Uterus (tissue), 2 donors: ENCODE measurements around the gene PLEKHG7.

Experiments used
- POLR2A ChIP-seq, 2 donors: fragments of 450-650 bp; IDR thresholded peaks; one replicate each; pipeline ENCODE4 v1.6.1; 2016; ENCODE audit warnings: antibody characterized with exemption in 2 of 2, mild to moderate bottlenecking in 1 of 2, moderate library complexity in 1 of 2
- TF ChIP-seq, protein P1 (sequence below), 4 experiments: fragments of 200-600 bp in 2 of 4; fragments of 450-650 bp in 2 of 4; sonication (generic) in 2 of 4; IDR thresholded peaks; one replicate each; pipeline ENCODE4 v1.5.1; 2016 to 2019; ENCODE audit warnings: antibody characterized with exemption in 4 of 4, mild to moderate bottlenecking in 2 of 4, moderate library complexity in 1 of 4

DNA sequence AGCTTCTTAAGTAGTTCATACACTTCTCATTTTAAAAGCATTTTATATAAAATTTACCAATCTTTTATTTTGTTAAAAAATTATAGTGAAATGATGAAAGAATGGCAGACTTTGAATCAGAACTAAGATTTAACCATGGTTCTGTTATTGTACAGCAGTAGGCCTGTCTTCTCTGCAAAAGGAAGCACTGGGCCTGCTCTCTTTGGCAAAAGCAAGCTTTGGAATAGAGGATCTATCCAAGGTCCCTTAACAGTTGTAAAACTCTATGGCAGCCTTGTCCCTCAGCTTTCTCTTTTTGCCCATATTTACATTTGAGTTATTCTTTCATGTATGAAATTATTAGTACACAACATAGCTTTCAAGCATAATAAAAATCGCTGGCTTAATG lies 82.8 kb downstream of the PLEKHG7 start:
- TF ChIP-seq, protein P1, sequence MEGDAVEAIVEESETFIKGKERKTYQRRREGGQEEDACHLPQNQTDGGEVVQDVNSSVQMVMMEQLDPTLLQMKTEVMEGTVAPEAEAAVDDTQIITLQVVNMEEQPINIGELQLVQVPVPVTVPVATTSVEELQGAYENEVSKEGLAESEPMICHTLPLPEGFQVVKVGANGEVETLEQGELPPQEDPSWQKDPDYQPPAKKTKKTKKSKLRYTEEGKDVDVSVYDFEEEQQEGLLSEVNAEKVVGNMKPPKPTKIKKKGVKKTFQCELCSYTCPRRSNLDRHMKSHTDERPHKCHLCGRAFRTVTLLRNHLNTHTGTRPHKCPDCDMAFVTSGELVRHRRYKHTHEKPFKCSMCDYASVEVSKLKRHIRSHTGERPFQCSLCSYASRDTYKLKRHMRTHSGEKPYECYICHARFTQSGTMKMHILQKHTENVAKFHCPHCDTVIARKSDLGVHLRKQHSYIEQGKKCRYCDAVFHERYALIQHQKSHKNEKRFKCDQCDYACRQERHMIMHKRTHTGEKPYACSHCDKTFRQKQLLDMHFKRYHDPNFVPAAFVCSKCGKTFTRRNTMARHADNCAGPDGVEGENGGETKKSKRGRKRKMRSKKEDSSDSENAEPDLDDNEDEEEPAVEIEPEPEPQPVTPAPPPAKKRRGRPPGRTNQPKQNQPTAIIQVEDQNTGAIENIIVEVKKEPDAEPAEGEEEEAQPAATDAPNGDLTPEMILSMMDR (IDR thresholded peaks at IDR 0.05) = no peak
- TF ChIP-seq POLR2A (IDR thresholded peaks at IDR 0.05) = no peak
